Neural progenitor cell (in vitro differentiated cells): ENCODE data around the gene TNFSF8. TPM values are rescaled to one million over a fixed set of nuclear protein-coding genes. Genes with fewer than 3 reads are reported as not detected.

ENCODE experiments used
- DNase-seq: peaks from one replicate; pipeline ENCODE4 v3.0.0-alpha.2; 2016; ENCODE audit warnings: low spot score
- H2AFZ ChIP-seq: fragments of 200-600 bp; sonication (generic); replicated peaks from 2 replicates; pipeline ENCODE4 v1.6.1; 2016; ENCODE audit warnings: antibody characterized with exemption
- H3F3A ChIP-seq: fragments of 200-600 bp; sonication (generic); 2 replicates; pipeline ENCODE4 v1.6.1; 2016; ENCODE audit warnings: antibody characterized with exemption, low read depth
- H3K27ac ChIP-seq: fragments of 200-600 bp; sonication (generic); 2 replicates; pipeline ENCODE4 v1.5.1; 2016; ENCODE audit warnings: mild to moderate bottlenecking
- H3K27me3 ChIP-seq: fragments of 200-600 bp; sonication (generic); 2 replicates; pipeline ENCODE4 v1.6.1; 2016; ENCODE audit warnings: mild to moderate bottlenecking, moderate library complexity
- H3K36me3 ChIP-seq: fragments of 200-600 bp; sonication (generic); 2 replicates; pipeline ENCODE4 v1.5.1; 2016
- H3K4me1 ChIP-seq: fragments of 200-600 bp; sonication (generic); 2 replicates; pipeline ENCODE4 v1.6.1; 2016; ENCODE audit warnings: mixed run types
- H3K4me2 ChIP-seq: fragments of 200-600 bp; sonication (generic); 2 replicates; pipeline ENCODE4 v1.6.1; 2016
- H3K4me3 ChIP-seq: fragments of 200-600 bp; sonication (generic); 2 replicates; pipeline ENCODE4 v1.5.1; 2016
- H3K79me2 ChIP-seq: fragments of 200-600 bp; sonication (generic); 2 replicates; pipeline ENCODE4 v1.6.1; 2016; ENCODE audit warnings: low read depth
- H3K9ac ChIP-seq: fragments of 200-600 bp; sonication (generic); 2 replicates; pipeline ENCODE4 v1.6.1; 2016
- H3K9me3 ChIP-seq: fragments of 200-600 bp; sonication (generic); 2 replicates; pipeline ENCODE4 v1.5.1; 2016; ENCODE audit warnings: low read depth
- H4K20me1 ChIP-seq: fragments of 200-600 bp; sonication (generic); 2 replicates; pipeline ENCODE4 v1.6.1; 2016; ENCODE audit warnings: low read depth
- H3K27ac Mint-ChIP-seq: 3 replicates; pipeline ENCODE4 v1.8.0; 2021; ENCODE audit warnings: mixed read lengths
- H3K27me3 Mint-ChIP-seq: 2 replicates; pipeline ENCODE4 v1.8.0; 2022; ENCODE audit warnings: low read depth, mild to moderate bottlenecking, inconsistent platforms, moderate library complexity, mixed read lengths; ENCODE audit not compliant: insufficient read depth
- H3K36me3 Mint-ChIP-seq: 3 replicates; pipeline ENCODE4 v1.8.0; 2021; ENCODE audit warnings: mixed read lengths
- H3K4me1 Mint-ChIP-seq: 3 replicates; pipeline ENCODE4 v1.8.0; 2021; ENCODE audit warnings: mixed read lengths
- H3K4me3 Mint-ChIP-seq: 3 replicates; pipeline ENCODE4 v1.8.0; 2021; ENCODE audit warnings: mild to moderate bottlenecking, moderate library complexity, mixed read lengths
- H3K9me3 Mint-ChIP-seq: 3 replicates; pipeline ENCODE4 v1.8.0; 2020; ENCODE audit warnings: mixed read lengths
- EZH2 ChIP-seq: fragments of 200-600 bp; sonication (generic); IDR thresholded peaks from 2 replicates; pipeline ENCODE4 v1.6.1; 2017; ENCODE audit warnings: antibody characterized with exemption, mild to moderate bottlenecking, moderate library complexity
- EZH2phosphoT487 ChIP-seq: fragments of 200-600 bp; sonication (generic); IDR thresholded peaks from 2 replicates; pipeline ENCODE4 v1.6.1; 2017; ENCODE audit warnings: antibody characterized with exemption
- total RNA-seq: library from RNA; depleted of rRNA; stranded (reverse); fragments of >200 nt; gene quantifications from 2 replicates; pipeline ENCODE4 v1.2.3, GENCODE V29; 2015; ENCODE audit warnings: low replicate concordance
- TF ChIP-seq, protein P1 (sequence below): fragments of 200-600 bp; sonication (generic); IDR thresholded peaks from 2 replicates; pipeline ENCODE4 v1.5.1; 2017; ENCODE audit warnings: antibody characterized with exemption, mild to moderate bottlenecking

Gene TNFSF8
- total RNA-seq, 1 donor from 2014 or later: not detected

DNA sequence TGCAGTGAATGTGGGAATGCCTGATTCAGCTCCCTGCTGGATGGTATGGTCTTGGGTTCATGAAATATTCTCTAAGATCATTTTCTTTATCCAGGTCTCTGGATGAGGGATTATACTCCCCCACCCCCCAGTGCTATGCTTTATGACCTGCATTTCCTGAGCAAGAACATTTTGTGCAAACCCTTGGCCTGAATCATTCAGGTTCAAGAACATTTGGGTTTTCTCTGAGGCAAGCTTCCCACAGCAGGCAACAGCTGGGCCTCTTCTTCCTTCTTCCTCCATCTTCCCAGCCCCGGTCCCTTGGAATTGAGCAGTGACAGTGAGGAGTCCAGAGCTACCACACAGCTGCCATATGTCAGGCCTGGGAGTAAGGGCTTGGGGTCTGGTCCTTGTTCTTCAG lies 65.9 kb downstream of the TNFSF8 start:
- DNase-seq: no peak
- Mint-ChIP-seq H3K9me3 (no peaks in the 10 kb centered on the region), H3K27ac (no peak overlapping the region), H3K4me1 (no peaks in the 10 kb centered on the region), H3K36me3 (no peaks in the 10 kb centered on the region), H3K27me3 (no peaks in the 10 kb centered on the region), H3K4me3 (no peak overlapping the region)
- Histone ChIP-seq H3K79me2 (no peaks in the 10 kb centered on the region), H4K20me1 (no peaks in the 10 kb centered on the region), H3F3A (no peaks in the 10 kb centered on the region), H3K4me2 (no peak overlapping the region), H3K27ac (no peak overlapping the region), H3K9me3 (no peaks in the 10 kb centered on the region), H3K4me3 (no peak overlapping the region), H3K4me1 (peaks cover under 1% of the 10 kb centered on the region), H2AFZ (no peak overlapping the region), H3K27me3 (no peaks in the 10 kb centered on the region), H3K9ac (no peak overlapping the region), H3K36me3 (no peaks in the 10 kb centered on the region)
- no peak for TF ChIP-seq EZH2
- TF ChIP-seq, protein P1, sequence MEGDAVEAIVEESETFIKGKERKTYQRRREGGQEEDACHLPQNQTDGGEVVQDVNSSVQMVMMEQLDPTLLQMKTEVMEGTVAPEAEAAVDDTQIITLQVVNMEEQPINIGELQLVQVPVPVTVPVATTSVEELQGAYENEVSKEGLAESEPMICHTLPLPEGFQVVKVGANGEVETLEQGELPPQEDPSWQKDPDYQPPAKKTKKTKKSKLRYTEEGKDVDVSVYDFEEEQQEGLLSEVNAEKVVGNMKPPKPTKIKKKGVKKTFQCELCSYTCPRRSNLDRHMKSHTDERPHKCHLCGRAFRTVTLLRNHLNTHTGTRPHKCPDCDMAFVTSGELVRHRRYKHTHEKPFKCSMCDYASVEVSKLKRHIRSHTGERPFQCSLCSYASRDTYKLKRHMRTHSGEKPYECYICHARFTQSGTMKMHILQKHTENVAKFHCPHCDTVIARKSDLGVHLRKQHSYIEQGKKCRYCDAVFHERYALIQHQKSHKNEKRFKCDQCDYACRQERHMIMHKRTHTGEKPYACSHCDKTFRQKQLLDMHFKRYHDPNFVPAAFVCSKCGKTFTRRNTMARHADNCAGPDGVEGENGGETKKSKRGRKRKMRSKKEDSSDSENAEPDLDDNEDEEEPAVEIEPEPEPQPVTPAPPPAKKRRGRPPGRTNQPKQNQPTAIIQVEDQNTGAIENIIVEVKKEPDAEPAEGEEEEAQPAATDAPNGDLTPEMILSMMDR: no peak
- no peak for TF ChIP-seq EZH2phosphoT487

DNA sequence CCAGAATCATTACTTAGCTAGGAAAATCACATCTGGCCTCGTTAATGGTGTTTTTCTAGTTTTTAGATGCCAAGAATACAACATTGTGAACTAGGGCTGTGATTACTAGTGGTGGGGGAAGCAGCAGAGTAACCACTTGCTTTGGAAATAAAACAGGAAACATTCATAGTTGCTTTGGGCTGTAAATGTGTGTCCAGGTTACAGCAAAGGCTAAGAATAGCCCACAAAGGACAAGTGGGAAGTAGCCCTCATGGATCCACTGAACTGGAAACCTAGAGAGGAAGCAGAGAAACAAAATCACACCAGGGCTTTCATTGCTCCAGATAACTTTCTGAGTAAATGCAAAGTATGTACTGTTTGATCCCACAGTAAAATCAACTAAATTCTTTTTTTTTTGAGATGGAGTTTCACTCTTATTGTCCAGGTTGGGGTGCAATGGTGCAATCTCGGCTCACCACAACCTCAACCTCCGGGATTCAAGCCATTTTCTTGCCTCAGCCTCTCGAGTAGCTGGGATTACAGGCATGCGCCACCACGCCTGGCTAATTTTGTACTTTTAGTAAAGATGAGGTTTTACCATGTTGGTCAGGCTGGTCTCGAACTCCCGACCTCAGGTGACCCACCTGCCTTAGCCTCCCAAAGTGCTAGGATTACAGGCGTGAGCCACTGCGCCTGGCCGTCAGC lies 68.3 kb downstream of the TNFSF8 start:
- H3K9ac ChIP-seq: no peak overlapping the region
- no peak overlapping the region for H3K27ac ChIP-seq
- no peaks in the 10 kb centered on the region for H3K4me1 ChIP-seq
- no peaks in the 10 kb centered on the region for H3K4me1 Mint-ChIP-seq
- H3K27me3 ChIP-seq: no peaks in the 10 kb centered on the region
- no peak for DNase-seq
- no peaks in the 10 kb centered on the region for H3K9me3 Mint-ChIP-seq
- H3K36me3 ChIP-seq: no peaks in the 10 kb centered on the region
- H3K4me3 ChIP-seq: no peak overlapping the region
- H3F3A ChIP-seq: no peaks in the 10 kb centered on the region
- no peak overlapping the region for H3K27ac Mint-ChIP-seq
- H3K9me3 ChIP-seq: no peaks in the 10 kb centered on the region
- no peak overlapping the region for H3K4me3 Mint-ChIP-seq
- no peaks in the 10 kb centered on the region for H3K27me3 Mint-ChIP-seq
- no peak for TF ChIP-seq EZH2
- TF ChIP-seq, protein P1: no peak
- no peak for TF ChIP-seq EZH2phosphoT487
- no peak overlapping the region for H3K4me2 ChIP-seq
- no peaks in the 10 kb centered on the region for H3K79me2 ChIP-seq
- H2AFZ ChIP-seq: no peak overlapping the region
- no peaks in the 10 kb centered on the region for H4K20me1 ChIP-seq
- no peaks in the 10 kb centered on the region for H3K36me3 Mint-ChIP-seq

DNA sequence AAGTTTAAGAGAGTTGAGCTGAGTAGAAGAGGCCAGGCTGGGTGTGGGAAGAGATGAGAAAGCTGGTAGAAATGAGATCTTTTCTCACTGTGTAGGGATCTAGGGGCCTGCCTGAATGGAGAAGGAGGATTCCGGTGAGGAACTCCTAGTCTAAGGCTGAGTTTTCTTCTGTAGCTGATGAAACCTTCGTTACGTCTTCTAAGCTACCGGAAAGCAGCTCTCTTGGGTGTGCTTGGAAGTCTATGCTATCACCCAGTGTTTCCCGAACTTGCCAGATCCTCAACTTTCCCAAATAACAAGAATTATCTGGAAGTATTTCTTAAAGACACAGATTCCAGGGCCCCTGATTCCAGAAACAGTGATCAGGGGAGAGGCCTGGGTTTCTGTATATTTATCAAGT lies 69.1 kb downstream of the TNFSF8 start:
- no peaks in the 10 kb centered on the region for H3K36me3 Mint-ChIP-seq
- H3K4me2 ChIP-seq: no peak overlapping the region
- no peak overlapping the region for H2AFZ ChIP-seq

More for the DNA sequence above, 69.1 kb downstream of the TNFSF8 start:
- Histone ChIP-seq H3K36me3 (no peaks in the 10 kb centered on the region), H3K4me3 (no peak overlapping the region), H3K27me3 (no peaks in the 10 kb centered on the region), H3K4me1 (no peaks in the 10 kb centered on the region), H4K20me1 (no peaks in the 10 kb centered on the region), H3K9me3 (no peaks in the 10 kb centered on the region), H3F3A (no peaks in the 10 kb centered on the region), H3K79me2 (no peaks in the 10 kb centered on the region), H3K9ac (no peak overlapping the region), H3K27ac (no peak overlapping the region)
- Mint-ChIP-seq H3K27ac (peak overlapping the region; percentile 19), H3K4me3 (no peak overlapping the region), H3K27me3 (no peaks in the 10 kb centered on the region), H3K9me3 (no peaks in the 10 kb centered on the region), H3K4me1 (no peaks in the 10 kb centered on the region)
- DNase-seq: no peak
- TF ChIP-seq EZH2phosphoT487 (no peak), EZH2 (no peak)
- TF ChIP-seq, protein P1: no peak
